Pulmonary artery endothelial cell (primary cell): ENCODE measurements around the gene ADAMTSL1. TPM values are rescaled to one million over a fixed set of nuclear protein-coding genes. Genes with fewer than 3 reads are reported as not detected.

Experiments used
- DNase-seq: peaks from one replicate; pipeline ENCODE4 v3.0.0-alpha.2; 2011; ENCODE audit warnings: low read depth, low spot score
- total RNA-seq: library from RNA; depleted of rRNA; stranded (reverse); fragments of >200 nt; gene quantifications from 2 replicates; pipeline ENCODE4 v1.2.3, GENCODE V29; 2014

ADAMTSL1 gene
- total RNA-seq, 1 donor from 2014 or later = 26.9 TPM

DNA sequence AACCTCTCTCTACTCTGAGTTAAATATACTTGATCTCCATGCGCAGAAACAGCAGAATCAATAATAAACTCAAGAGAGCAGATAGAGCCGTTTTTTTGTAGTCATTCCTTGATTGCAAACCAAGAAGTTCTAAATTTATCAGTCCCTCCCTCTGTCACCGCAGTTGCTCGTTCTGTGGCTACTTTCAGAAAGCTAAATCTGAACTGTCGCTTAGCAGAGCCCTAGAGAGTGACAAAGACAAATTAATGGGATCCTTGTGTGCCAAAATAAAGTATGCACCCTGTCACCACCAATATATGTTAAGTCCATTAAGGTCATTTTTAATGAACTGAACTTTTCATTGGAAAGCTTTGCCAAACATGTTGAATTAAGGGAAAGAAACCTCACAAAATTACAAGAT, 218.3 kb downstream of the ADAMTSL1 start:
- no peak for DNase-seq

DNA sequence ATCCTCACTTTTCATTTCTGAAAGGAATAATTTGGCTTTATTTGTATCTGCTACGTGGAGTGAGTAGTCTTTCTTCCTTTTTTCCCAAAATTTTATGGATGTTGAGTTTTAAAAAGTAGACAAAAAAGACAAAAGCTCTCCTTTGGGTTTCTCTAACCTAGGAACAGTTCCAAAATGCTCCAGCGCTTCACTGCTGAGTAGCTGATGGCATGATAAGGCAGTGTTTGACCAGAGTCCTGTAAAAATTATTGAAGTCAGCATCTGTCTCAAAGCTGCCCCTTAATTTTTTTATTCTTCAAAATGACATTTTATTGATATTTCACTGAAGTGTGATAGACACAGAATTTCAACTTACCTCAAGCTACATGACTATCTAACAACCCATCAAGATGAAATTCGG, 219.0 kb downstream of the ADAMTSL1 start:
- DNase-seq = no peak

DNA sequence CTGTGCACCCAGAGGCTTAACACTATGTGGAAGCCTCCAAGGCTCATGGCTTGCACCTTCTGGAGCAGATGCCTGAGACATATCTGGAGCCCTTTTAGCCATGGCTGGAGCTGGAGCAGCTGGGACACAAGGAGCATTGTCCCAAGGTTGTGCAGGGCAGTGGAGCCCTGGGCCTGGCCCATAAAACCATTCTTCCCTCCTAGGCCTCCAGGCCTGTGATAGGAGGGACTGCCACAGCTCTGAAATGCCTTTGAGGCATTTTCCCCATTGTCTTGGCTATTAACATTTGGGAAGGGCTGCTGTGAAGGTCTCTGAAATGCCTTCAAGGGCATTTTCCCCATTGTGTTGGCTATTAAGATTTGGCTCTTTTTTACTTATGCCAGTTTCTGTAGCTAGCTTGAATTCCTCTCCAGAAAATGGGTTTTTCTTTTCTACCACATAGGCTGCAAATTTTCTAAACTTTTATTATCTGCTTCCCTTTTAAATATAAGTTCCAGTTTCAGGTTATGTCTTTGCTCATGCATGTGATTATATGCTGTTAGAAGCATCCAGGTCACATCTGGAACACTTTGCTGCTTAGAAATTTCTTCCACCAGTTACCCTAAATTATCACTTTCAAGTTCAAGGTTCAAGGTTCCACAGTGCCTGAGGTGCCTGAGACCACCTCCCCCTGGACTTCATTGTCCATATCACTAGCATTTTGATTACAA, 221.2 kb downstream of the ADAMTSL1 start:
- no peak for DNase-seq

DNA sequence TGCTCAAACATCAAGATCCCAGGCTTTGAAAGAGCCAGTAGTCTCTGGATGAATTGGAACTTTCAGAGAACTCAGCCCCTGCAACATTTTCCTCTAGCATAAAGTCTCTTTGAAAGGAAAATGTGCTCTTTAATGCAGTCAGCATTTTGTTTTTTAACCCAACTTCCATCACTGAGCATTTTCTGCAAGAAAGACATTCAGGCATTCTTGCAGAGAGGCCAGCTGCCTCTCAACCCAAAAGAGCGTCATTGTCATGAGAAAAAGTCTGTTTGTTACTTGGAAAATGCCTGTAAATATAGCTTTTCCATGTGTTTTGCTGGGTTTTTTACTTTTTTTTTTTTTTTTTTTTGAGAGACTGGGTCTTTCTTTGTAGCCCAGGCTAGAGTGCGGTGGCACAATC, 225.0 kb downstream of the ADAMTSL1 start:
- DNase-seq = no peak

DNA sequence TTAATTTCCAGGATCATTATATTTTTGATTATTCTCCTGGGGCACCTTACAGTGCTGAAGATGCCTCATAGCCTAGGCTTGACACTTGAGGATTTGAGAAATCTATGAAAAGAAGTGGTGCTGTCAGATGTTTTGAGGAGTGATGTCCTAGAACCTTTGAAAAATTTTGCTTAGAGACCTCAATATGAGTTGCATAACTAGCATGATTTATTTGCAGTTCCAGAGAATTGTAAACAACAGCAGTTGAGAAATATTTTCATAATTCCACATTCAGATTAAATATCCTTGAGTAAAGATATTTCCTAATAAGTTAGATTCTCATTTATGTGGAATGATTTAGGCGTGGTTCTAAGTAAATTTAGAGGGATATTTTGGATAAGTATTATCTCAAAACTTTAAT, 225.8 kb downstream of the ADAMTSL1 start:
- DNase-seq = no peak

DNA sequence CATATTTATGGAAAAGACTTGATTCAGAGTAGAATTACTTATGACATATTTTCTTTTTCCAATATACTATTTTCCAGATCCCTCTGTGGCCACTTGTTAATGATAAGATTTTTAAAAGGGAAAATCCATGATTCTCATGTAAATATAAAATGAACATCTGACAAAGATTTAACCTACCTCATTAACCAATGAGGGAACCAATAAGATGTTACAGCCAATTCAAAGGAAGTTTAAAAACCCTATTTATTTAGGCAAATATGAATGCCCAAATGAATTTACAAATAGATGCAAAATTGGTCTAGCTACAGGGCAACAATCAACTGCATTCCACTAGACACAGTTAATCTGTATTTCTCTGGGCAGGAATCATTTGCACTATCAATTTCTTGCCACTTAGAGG, 226.8 kb downstream of the ADAMTSL1 start:
- no peak for DNase-seq

DNA sequence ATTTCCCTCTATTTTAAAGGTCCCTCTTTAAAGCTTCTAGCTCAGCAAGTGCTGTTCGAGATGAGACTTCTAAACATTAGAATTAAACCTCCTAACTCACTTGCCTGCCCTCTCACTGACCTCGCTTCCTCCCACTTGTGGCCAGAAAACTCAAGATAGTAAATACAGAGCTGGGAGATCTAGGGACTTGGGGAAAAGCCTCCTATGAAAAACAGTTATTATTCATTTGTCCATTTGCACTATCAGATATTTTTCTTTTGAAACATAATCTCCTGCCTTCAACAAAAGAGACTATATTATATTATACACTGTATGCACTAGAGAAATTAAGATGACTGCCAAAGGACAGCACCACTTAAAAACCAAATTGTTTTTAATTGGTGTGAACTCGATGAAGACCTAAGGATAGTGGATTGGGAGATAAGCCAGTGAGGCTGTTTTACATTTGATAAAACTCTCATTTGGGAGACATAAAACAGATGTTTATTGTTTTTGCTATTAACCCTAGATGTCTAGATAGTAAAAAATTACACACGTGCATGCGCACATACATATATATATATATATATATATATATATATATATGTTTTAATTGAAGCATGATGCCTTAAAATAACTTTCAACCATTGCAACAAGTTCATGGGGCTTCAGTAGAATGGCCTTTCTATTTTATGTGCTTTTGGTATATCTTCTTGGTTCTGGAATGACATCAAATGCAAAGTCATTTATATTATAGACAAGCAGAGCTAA, 229.4 kb downstream of the ADAMTSL1 start:
- DNase-seq = no peak

DNA sequence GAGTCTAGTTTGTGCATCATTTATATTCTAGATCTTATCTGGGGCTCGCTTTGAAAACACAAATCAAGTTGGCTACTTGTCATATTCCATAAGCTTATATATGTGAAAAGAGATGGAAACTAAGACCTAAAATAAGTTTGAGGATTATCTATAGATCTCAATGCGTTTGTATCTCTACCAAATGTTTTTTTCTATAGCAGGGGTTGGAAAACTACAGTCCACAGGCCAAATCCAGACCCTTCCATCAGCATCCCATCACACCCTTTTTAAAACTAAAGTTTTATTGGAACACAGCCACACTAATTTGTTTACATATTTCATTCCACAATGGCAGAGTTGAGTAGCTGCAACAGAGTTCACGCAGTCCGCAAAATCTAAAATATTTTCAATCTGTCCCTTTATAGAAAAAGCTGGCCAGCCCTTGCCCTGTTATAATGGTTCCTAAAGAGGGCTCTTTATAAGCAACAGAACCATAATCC, 230.0 kb downstream of the ADAMTSL1 start:
- DNase-seq = no peak

DNA sequence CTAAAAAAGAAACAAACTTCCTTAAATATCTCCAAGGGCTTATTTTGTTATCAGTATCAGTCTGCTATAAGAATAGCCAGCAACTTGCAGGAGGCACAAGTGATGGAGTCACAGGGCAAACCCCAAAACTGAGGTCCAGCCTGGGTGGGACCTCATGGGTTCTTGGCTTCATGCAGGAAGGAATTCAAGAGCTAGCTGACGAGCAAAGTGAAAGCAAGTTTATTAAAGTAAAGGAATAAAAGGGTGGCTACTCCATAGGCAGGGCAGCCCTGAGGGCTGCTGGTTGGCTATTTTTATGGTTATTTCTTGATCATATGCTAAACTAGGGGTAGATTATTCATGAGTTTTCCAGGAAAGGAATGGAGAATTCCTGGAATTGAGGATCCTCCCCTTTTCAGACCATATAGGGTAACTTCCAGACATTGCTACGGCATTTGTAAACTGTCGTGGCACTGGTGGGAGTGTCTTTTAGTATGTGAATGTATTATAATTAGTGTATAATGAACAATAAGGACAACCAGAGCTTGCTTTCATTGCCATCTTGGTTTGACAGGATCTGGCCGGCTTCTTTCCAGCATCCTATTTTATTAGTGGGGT, 231.9 kb downstream of the ADAMTSL1 start:
- DNase-seq = no peak

DNA sequence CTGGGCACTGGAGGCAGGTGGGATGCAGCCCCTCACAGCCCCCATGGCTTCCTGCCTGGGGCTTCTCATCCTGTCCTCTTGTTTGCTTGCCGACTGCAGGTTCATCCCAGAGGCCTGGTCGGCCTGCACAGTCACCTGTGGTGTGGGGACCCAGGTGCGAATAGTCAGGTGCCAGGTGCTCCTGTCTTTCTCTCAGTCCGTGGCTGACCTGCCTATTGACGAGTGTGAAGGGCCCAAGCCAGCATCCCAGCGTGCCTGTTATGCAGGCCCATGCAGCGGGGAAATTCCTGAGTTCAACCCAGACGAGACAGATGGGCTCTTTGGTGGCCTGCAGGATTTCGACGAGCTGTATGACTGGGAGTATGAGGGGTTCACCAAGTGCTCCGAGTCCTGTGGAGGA, 232.7 kb downstream of the ADAMTSL1 start:
- DNase-seq = no peak

DNA sequence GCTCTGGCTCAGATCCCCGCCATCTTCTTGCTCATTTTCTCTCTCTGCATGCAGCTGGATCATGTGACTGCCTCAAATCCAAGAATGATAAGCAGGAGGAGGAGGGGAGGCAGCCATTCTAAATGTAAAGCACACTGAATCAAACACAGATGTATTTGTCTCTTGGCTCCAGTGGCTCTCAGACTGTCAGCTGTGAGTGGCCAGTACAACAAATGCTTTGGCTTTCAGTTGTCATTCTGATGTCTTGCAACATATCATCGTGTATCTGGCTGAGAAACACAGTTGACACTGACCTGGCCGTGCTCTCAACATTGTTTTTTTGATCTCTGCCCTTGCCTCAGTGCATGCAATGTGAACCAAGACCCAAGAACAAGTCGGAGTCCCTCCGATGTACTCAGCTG, 233.1 kb downstream of the ADAMTSL1 start:
- DNase-seq = no peak

DNA sequence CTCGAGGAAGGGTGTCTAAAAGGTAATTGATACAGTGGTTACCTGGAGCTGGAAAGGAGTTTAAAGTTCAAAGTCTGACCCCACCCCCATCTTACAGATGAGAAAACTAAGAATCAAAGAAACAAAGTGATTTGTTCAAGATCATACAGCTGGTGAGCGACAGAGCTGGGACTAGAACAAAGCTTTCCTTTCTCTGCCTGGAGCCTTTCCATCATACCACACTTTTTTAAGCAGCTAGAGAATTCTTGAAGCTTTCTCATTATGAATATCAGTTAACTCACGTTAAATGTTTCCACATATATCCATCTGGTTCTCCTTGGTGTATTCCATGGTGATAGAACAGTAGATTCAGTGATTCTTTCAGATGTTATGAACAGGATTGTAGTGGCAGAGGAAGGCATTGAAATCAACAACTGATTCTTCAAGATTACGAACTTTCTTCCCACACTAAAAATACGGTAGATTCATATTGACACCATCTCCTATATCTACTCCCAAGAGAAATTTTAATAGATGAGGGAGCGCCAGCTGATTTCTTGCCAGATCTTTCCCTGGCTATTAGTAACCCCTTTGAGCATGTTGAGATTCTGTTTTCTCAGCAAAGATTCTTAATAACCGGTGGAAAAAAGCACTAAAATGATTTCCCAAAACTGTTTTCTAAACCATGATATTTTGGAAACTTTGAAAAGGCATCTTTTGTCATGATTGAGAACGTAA, 233.7 kb downstream of the ADAMTSL1 start:
- DNase-seq = no peak

DNA sequence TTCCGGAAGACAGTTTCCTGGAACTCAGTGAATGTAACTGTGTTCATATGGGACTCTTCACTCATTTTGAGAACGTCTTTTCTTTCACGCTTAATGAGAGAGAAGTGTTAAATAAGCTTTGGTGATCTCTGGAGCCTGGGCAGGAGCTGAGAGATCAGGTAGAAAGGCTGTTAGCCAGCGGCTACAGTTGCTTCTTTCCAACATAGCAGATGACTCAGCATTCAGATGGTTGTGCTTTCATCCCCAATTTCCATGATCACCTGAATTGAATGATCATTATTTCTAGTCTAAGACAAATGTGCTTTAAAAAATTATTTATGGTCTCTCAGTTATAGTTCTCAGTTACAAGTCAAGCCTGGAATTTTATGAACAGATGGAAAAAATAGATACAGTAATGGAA, 234.5 kb downstream of the ADAMTSL1 start:
- no peak for DNase-seq

DNA sequence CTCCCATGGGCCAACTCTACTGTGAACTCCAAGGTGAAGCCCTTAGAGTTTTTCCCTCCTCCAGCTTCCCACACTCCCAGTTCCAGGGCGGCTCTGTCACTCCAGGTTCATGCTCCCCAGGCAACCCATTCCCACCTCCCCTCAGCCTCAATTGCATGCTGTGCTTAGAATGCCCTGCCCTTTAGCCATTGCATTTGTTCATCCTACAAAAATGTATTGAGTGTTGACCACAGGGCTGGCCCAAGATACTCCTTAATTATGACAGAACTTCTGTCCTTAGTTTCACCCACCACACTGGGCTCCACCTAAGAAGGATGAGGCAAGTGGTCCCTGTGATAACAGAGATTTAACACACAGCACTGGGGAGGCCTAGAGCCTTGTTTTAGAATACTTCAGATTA, 236.1 kb downstream of the ADAMTSL1 start:
- DNase-seq = no peak

DNA sequence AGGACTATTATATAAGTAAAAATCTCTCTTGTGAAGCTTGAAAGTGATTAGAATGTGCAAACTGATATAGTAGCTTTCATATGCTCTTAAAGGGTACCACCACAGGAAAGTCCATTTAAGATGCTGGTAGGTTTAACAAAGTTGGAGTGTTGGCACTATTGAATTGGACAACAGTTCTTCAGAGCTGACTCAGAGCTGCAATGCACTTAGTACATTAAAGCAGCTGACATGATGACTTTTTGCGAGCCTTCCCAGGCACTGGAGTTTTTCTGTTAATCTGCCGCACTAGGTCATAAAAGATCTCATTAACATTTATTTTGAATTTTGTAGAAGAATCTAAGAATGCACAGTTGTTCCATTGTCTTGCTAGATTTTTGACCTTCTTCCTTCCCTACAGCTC, 243.8 kb downstream of the ADAMTSL1 start:
- no peak for DNase-seq

DNA sequence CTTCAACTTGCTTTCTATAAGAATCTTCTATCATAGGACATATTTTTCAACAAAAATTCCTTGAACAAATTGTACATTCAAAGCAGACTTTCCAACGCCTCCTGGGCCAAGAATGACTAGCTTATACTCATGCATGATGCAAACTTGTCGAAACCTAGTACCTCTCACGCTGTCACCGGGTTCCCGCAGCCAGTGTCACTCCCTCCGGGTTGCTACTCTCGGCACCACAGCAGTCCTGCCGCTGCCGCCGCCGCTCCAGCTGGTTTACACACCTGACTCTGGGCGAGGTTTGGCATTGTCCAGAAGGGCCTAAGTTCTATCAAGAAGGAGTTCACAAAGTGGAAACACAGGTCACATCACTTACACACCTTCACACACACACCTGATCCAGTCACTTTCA, 244.4 kb downstream of the ADAMTSL1 start:
- DNase-seq = no peak

DNA sequence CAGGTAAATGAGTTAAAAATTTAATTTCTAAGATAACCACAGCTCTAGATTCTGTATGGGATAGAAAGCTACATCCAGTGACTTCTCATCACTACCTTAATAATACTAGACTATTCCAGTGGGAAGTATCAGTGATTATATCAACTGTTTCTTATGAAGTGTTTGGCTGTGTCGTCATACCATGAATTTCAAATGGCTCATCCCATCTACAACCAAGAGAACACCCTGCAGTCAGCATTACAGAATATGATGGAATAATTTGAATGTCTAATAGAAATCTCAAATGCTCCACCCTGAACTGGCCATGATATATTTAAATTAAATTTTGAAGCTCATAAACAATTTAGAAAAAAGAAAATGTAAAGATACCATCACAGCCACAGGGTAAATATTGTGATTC, 245.0 kb downstream of the ADAMTSL1 start:
- DNase-seq = no peak

DNA sequence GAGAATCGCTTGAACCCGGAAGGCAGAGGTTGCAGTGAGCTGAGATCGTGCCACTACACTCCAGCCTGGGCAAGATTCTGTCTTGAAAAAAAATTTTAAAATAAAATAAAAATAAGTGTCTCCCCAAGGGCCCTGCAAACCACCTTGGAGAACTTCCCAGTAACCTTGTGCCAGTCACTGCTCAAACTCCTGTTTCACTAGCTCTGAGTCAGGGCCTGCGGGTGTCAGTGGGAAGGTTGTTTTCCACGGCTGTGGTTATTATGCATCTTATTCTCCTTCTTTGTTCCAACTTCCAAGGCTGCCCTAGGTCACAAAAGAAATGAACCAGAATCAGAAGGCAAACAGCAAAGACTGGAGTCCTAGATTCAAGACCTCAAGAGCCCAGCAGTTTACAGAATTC, 246.7 kb downstream of the ADAMTSL1 start:
- no peak for DNase-seq

DNA sequence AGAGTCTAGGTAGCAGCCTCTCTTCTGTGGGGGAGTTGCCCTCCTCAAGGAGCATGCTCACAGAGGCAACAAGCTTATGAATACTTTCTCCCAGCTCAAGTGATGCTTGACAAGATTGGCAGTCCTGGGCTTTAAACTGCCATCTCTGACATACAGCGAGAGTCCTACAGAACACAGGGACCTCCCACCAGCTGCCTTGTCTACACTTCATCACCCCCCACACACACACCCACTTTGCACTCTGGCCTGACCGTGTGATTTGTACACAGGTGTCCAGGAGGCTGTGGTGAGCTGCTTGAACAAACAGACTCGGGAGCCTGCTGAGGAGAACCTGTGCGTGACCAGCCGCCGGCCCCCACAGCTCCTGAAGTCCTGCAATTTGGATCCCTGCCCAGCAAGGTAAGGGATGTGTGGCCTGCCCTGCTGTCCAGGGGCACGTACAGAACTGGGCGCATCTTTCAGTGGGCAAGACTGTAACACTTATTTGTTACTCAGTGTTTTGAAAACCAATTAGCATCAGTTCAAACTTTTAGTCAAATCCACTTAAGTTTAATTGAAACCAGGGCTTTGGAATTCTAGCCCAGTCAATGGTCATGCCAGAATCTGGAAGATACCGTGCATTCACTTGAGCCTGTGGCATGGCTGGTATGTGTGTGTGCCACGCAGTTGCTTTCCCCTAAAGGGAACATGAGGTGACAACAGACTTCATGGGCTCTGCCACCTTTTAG, 247.5 kb downstream of the ADAMTSL1 start:
- no peak for DNase-seq

DNA sequence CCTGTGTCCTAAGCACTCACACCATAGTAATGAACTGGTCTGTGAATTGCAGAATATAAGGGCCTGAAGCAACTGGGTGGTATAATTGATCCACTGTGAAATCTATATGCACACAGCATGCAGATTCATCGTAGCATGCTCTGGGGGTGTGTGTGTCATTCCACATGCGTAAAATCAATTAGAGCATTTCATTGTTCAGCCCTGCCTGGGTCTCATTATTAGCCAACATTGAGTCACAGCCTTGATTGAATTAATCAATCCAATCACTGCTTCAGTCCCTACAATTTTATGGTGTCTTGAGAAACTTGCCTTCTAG, 248.0 kb downstream of the ADAMTSL1 start:
- DNase-seq = no peak

DNA sequence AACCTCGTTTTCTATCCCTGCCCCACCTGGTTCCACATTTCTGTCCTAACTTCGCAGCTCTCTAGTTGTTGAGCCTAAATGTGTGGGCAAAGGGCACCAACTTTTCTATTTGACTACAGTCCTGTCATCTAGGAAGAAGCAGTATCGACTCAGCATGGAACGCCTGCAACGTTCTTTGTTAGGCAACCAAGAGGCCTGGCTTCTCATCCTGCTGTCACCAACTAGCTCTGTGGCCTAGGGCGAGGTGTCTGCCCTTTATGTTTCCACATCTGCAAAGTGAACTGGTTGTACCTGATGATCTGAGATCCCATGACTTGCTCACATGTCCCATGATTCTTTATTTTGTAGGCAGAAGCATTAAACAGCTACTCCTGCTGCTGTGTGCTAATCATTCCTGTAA, 248.9 kb downstream of the ADAMTSL1 start:
- DNase-seq = no peak

DNA sequence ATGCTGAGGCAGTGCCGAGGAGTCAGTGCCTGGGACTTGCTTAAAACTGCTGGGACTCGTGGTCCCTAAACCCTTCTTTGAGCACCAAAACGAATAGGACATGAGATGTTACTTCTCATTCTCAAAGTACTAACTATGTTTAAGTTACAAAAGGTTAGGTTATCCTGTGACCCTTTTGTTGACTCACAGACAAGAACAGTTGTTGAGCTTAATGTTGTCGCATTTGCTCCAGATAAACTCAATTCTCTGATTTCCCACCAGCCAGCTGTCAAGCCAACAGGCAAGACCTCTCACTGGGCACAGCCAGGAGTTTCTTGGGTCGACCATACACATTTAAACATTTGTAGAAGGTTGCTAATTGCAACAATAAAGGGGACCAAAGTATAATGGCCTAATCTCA, 249.4 kb downstream of the ADAMTSL1 start:
- no peak for DNase-seq
